Duodenal mucosa (tissue), 2 donors: ENCODE data around the gene MAB21L1.

Experiments used
- H3K27ac ChIP-seq: one replicate; pipeline ENCODE4 v1.7.0; 2013; ENCODE audit warnings: low read depth, low read length
- H3K27me3 ChIP-seq, 2 donors: one replicate each; pipeline ENCODE4 v1.7.0; 2013; ENCODE audit warnings: low read length in 2 of 2, control low read depth in 1 of 2; ENCODE audit not compliant: insufficient read depth in 2 of 2, control insufficient read depth in 1 of 2
- H3K36me3 ChIP-seq, 2 donors: one replicate each; pipeline ENCODE4 v1.7.0; 2013; ENCODE audit warnings: low read length in 2 of 2, control low read depth in 1 of 2; ENCODE audit not compliant: insufficient read depth in 2 of 2, control insufficient read depth in 1 of 2
- H3K4me1 ChIP-seq, 2 donors: one replicate each; pipeline ENCODE4 v1.7.0; 2013; ENCODE audit warnings: low read length in 2 of 2, control low read depth in 1 of 2; ENCODE audit not compliant: insufficient read depth in 2 of 2, control insufficient read depth in 1 of 2
- H3K4me3 ChIP-seq, 2 donors: one replicate each; pipeline ENCODE4 v1.7.0; 2013; ENCODE audit warnings: low read length in 2 of 2, low read depth in 1 of 2
- H3K9ac ChIP-seq, 2 donors: one replicate each; pipeline ENCODE4 v1.7.0; 2013; ENCODE audit warnings: low read length in 2 of 2, low read depth in 1 of 2
- H3K9me3 ChIP-seq, 2 donors: one replicate each; pipeline ENCODE4 v1.7.0; 2013; ENCODE audit warnings: low read length in 2 of 2, control low read depth in 1 of 2; ENCODE audit not compliant: control insufficient read depth in 1 of 2

The MAB21L1 gene

DNA sequence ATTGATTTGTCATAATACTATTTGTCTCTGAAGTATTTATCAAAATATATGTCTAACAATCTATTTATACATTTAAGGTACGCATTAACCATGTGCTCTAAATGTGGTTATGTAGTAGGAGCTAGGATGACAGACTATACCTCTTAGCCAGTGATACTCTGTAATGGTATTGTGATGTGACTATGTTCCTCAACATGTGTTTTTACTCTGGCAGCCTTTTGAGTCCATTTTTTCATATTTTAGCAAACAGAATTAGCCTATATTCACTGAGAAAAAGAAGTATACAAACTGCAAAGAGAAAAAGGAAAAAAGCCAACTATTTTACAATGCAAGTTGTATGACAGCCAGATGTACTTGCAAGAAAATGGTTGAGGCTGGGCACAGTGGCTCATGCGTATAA, 26.7 kb downstream of the MAB21L1 start:
- Histone ChIP-seq H3K27ac (no peak overlapping the region), H3K36me3 (no peaks in the 10 kb centered on the region), H3K9me3 (no peaks in the 10 kb centered on the region), H3K4me1 (no peaks in the 10 kb centered on the region), H3K4me3 (no peak overlapping the region), H3K9ac (no peak overlapping the region), H3K27me3 (no peaks in the 10 kb centered on the region)

DNA sequence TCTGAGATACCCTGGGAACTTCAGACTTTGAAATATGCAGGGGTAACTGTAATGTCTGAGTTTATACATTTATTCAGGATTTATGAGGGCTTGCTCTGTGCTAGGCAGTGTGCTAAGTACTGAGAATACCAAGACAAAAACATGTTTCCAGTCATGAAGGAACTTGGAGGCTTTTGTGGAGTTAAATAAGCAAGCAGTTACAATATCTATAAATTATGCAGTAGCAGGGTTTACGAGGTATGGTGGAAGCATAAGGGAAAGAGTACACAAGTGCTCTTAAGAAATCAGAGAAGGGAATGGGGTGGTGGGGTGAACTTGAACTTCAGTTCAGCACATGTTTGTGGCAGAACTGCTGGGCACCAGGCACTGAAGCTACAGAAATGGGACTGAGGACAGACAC, 28.0 kb downstream of the MAB21L1 start:
- no peaks in the 10 kb centered on the region for H3K9me3 ChIP-seq
- H3K4me1 ChIP-seq = no peaks in the 10 kb centered on the region
- H3K27me3 ChIP-seq = no peaks in the 10 kb centered on the region
- H3K9ac ChIP-seq = no peak overlapping the region
- H3K27ac ChIP-seq = no peak overlapping the region
- no peaks in the 10 kb centered on the region for H3K36me3 ChIP-seq
- no peak overlapping the region for H3K4me3 ChIP-seq
